Measurements from ENCODE around the gene LRMDA. TPM values are rescaled to one million over a fixed set of nuclear protein-coding genes. Genes with fewer than 3 reads are reported as not detected.

LRMDA gene
- total and polyA plus RNA-seq, 2 of the 8 experiments (the other 6 are each of a cell fraction or from before 2014, with no cell fraction given) = 0.86 to 2.8 TPM

DNA sequence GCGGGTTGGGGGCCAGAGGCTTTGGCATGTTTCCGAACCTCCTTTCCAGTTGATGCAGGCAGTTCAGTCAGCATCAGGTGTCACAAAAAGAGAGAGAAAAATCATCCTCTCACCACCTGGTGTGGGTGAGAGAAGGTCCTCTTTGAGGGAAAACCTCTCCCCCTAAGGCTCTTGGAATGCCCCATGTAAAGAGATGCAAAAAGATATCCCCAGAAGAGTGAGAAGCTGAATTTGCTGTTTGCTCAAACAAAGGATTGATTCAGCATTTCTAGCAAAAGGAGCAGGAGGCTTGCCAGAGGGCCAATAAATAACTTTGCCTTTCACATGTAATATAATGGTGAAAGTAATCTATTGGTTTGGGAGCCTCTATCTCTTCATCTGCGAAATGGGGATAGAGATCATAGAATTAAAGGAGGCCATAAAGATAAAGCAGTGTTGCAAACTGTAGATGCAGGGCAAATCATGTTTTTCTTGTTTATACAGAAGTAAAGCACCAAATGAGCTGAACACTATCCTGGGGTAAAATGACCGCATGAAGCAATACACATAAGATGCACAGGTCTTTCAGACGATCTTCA, 425.9 kb downstream of the LRMDA start (continued):
- TF ChIP-seq, protein P1, sequence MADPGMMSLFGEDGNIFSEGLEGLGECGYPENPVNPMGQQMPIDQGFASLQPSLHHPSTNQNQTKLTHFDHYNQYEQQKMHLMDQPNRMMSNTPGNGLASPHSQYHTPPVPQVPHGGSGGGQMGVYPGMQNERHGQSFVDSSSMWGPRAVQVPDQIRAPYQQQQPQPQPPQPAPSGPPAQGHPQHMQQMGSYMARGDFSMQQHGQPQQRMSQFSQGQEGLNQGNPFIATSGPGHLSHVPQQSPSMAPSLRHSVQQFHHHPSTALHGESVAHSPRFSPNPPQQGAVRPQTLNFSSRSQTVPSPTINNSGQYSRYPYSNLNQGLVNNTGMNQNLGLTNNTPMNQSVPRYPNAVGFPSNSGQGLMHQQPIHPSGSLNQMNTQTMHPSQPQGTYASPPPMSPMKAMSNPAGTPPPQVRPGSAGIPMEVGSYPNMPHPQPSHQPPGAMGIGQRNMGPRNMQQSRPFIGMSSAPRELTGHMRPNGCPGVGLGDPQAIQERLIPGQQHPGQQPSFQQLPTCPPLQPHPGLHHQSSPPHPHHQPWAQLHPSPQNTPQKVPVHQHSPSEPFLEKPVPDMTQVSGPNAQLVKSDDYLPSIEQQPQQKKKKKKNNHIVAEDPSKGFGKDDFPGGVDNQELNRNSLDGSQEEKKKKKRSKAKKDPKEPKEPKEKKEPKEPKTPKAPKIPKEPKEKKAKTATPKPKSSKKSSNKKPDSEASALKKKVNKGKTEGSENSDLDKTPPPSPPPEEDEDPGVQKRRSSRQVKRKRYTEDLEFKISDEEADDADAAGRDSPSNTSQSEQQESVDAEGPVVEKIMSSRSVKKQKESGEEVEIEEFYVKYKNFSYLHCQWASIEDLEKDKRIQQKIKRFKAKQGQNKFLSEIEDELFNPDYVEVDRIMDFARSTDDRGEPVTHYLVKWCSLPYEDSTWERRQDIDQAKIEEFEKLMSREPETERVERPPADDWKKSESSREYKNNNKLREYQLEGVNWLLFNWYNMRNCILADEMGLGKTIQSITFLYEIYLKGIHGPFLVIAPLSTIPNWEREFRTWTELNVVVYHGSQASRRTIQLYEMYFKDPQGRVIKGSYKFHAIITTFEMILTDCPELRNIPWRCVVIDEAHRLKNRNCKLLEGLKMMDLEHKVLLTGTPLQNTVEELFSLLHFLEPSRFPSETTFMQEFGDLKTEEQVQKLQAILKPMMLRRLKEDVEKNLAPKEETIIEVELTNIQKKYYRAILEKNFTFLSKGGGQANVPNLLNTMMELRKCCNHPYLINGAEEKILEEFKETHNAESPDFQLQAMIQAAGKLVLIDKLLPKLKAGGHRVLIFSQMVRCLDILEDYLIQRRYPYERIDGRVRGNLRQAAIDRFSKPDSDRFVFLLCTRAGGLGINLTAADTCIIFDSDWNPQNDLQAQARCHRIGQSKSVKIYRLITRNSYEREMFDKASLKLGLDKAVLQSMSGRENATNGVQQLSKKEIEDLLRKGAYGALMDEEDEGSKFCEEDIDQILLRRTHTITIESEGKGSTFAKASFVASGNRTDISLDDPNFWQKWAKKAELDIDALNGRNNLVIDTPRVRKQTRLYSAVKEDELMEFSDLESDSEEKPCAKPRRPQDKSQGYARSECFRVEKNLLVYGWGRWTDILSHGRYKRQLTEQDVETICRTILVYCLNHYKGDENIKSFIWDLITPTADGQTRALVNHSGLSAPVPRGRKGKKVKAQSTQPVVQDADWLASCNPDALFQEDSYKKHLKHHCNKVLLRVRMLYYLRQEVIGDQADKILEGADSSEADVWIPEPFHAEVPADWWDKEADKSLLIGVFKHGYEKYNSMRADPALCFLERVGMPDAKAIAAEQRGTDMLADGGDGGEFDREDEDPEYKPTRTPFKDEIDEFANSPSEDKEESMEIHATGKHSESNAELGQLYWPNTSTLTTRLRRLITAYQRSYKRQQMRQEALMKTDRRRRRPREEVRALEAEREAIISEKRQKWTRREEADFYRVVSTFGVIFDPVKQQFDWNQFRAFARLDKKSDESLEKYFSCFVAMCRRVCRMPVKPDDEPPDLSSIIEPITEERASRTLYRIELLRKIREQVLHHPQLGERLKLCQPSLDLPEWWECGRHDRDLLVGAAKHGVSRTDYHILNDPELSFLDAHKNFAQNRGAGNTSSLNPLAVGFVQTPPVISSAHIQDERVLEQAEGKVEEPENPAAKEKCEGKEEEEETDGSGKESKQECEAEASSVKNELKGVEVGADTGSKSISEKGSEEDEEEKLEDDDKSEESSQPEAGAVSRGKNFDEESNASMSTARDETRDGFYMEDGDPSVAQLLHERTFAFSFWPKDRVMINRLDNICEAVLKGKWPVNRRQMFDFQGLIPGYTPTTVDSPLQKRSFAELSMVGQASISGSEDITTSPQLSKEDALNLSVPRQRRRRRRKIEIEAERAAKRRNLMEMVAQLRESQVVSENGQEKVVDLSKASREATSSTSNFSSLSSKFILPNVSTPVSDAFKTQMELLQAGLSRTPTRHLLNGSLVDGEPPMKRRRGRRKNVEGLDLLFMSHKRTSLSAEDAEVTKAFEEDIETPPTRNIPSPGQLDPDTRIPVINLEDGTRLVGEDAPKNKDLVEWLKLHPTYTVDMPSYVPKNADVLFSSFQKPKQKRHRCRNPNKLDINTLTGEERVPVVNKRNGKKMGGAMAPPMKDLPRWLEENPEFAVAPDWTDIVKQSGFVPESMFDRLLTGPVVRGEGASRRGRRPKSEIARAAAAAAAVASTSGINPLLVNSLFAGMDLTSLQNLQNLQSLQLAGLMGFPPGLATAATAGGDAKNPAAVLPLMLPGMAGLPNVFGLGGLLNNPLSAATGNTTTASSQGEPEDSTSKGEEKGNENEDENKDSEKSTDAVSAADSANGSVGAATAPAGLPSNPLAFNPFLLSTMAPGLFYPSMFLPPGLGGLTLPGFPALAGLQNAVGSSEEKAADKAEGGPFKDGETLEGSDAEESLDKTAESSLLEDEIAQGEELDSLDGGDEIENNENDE (IDR thresholded peaks at IDR 0.05; ENCODE audit: insufficient replicate concordance, low read length) = peak; percentile 48
- TF ChIP-seq POLR2A (IDR thresholded peaks at IDR 0.05; ENCODE audit: control extremely low read depth in 1 of 2, low read depth in 2 of 2, low read length in 2 of 2) = no peak
- no peak for TF ChIP-seq BRCA1 (IDR thresholded peaks at IDR 0.05; ENCODE audit: low read depth, low read length)
- no peak for TF ChIP-seq ASH2L (IDR thresholded peaks at IDR 0.05; ENCODE audit: low read length)
- TF ChIP-seq RXRA (IDR thresholded peaks at IDR 0.05; ENCODE audit: insufficient read depth, low read depth, low read length) = no peak
- TF ChIP-seq SP4 (IDR thresholded peaks at IDR 0.05; ENCODE audit: low read length) = no peak
- TF ChIP-seq SP1 (IDR thresholded peaks at IDR 0.05; ENCODE audit: low read depth, low read length) = no peak
- TF ChIP-seq CBX5 (IDR thresholded peaks at IDR 0.05; ENCODE audit: low read depth, low read length) = no peak
- no peak for TF ChIP-seq PHF8 (conservative IDR thresholded peaks at IDR 0.05; ENCODE audit: low read depth, low read length)
- no peak for TF ChIP-seq TAF7 (optimal IDR thresholded peaks at IDR 0.05; ENCODE audit: borderline replicate concordance, low read depth, low read length)
- no peak for TF ChIP-seq JUND (IDR thresholded peaks at IDR 0.05; ENCODE audit: low read length)
- TF ChIP-seq GABPA (IDR thresholded peaks at IDR 0.05; ENCODE audit: borderline replicate concordance, insufficient read depth, low read length) = no peak
- TF ChIP-seq YY1 (IDR thresholded peaks at IDR 0.05; ENCODE audit: low read depth, low read length) = no peak
